ENCODE measurements around the gene SLC25A44. TPM values are rescaled to one million over a fixed set of nuclear protein-coding genes. Genes with fewer than 3 reads are reported as not detected.

SLC25A44 gene
- total RNA-seq (10 to 100 TPM; 19.2 to 29.1 TPM), polyA plus RNA-seq (ENCODE audit: insufficient read length in 6 of 6) (10 to 100 TPM; 14.3 to 19.9 (median 18.5) TPM)
- long read RNA-seq, donor 1, full-length matches to known transcripts, result 5 of 5 reads
- long read RNA-seq, donor 1, partial matches to known transcripts, result 0 of 5 reads
- long read RNA-seq, donor 1, other reads (novel, unspliced or antisense), result 0 of 5 reads
- long read RNA-seq, donor 2, full-length matches to known transcripts, result 2 of 2 reads
- long read RNA-seq, donor 2, partial matches to known transcripts, result 0 of 2 reads
- long read RNA-seq, donor 2, other reads (novel, unspliced or antisense), result 0 of 2 reads
- long read RNA-seq, donor 3, full-length matches to known transcripts, result 5 of 5 reads
- long read RNA-seq, donor 3, partial matches to known transcripts, result 0 of 5 reads
- long read RNA-seq, donor 3, other reads (novel, unspliced or antisense), result 0 of 5 reads
- long read RNA-seq, donor 4, result 0 reads
- long read RNA-seq, donor 5, full-length matches to known transcripts, result 1 of 1 reads
- long read RNA-seq, donor 5, partial matches to known transcripts, result 0 of 1 reads
- long read RNA-seq, donor 5, other reads (novel, unspliced or antisense), result 0 of 1 reads
- long read RNA-seq, donor 6, partial matches to known transcripts, result 0 of 4 reads
- long read RNA-seq, donor 6, other reads (novel, unspliced or antisense), result 0 of 4 reads
- long read RNA-seq, donor 7, full-length matches to known transcripts, result 3 of 3 reads
- long read RNA-seq, donor 7, partial matches to known transcripts, result 0 of 3 reads
- long read RNA-seq, donor 7, other reads (novel, unspliced or antisense), result 0 of 3 reads
- long read RNA-seq, donor 8, partial matches to known transcripts, result 0 of 3 reads
- long read RNA-seq, donor 8, other reads (novel, unspliced or antisense), result 0 of 3 reads
- long read RNA-seq, donor 9, result 0 reads
- long read RNA-seq, donor 10, partial matches to known transcripts, result 0 of 3 reads
- long read RNA-seq, donor 10, other reads (novel, unspliced or antisense), result 1 of 3 reads
- long read RNA-seq, donor 11, full-length matches to known transcripts, result 7 of 7 reads
- long read RNA-seq, donor 11, partial matches to known transcripts, result 0 of 7 reads
- long read RNA-seq, donor 11, other reads (novel, unspliced or antisense), result 0 of 7 reads
- long read RNA-seq, donor 12, partial matches to known transcripts, result 0 of 2 reads
- long read RNA-seq, donor 12, other reads (novel, unspliced or antisense), result 0 of 2 reads

DNA sequence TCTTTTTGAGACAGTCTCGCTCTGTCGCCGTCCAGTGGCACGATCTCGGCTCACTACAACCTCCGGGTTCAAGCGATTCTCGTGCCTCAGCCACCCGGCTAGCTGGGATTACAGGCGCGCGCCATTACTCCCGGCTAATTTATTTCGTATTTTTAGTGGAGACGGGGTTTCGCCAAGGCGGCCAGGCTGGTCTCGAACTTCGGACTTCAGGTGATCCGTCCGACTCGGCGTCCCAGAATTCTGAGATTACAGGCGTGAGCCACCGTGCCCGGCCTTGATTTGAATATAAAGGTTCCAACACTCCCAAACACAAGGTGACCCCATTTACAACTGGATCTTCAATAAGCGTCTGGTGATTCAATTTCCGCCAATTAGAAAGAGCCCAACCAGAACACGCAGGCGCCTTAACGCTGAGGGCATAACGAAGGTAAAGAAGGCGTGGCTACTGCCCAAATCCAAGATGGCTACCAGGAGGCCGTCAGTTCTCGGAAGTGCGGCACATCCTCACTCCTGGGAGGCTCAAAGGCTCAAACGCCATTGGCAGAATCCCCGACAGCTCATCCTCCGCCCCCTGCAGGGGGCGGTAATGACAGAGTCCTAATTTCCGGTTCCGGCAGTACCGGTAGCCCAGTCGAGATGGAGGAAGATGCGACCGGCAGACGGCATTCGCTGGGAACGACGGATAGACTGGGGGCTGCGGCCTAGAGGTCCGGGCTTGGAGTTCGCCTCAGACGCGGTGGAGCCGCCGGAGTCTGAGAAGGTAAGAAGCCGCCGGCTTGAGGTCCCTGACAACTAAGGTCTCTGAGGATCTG, at the start of gene SLC25A44:
Gene SLC25A44, plus strand, starts transcription at position 617 of the 812 bp plus-strand sequence. CDS start 5,744 bp downstream, outside the sequence.
- intact Hi-C loops (cut with DNase I), result no loop called here
- TF ChIP-seq, protein P1, sequence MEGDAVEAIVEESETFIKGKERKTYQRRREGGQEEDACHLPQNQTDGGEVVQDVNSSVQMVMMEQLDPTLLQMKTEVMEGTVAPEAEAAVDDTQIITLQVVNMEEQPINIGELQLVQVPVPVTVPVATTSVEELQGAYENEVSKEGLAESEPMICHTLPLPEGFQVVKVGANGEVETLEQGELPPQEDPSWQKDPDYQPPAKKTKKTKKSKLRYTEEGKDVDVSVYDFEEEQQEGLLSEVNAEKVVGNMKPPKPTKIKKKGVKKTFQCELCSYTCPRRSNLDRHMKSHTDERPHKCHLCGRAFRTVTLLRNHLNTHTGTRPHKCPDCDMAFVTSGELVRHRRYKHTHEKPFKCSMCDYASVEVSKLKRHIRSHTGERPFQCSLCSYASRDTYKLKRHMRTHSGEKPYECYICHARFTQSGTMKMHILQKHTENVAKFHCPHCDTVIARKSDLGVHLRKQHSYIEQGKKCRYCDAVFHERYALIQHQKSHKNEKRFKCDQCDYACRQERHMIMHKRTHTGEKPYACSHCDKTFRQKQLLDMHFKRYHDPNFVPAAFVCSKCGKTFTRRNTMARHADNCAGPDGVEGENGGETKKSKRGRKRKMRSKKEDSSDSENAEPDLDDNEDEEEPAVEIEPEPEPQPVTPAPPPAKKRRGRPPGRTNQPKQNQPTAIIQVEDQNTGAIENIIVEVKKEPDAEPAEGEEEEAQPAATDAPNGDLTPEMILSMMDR (IDR thresholded peaks at IDR 0.05), result peak; percentile 48 to 69
- Histone ChIP-seq H3K27me3 (no peaks in the 10 kb centered on the region), H3K4me1 (peaks cover 5 to 56% of the 10 kb centered on the region in 2 donors), H3K9me3 (no peaks in the 10 kb centered on the region), H3K4me3 (peak within 1 kb of the TSS; percentile 92 to 95), H3K36me3 (peaks cover 0 to 18% of the 10 kb centered on the region in 2 donors), H3K27ac (peak within 1 kb of the TSS; percentile 84 to 89)
- DNase-seq, result peak; percentile 93 to 99 (median 98)
- ATAC-seq, result peak; percentile 98

GRCh38 chr1:156144742-156145141, 49.2 kb upstream of the SLC25A44 start:
- DNase-seq, result no peak
- Histone ChIP-seq H3K4me3 (no peak overlapping the region), H3K27me3 (peaks cover 0 to 4% of the 10 kb centered on the region in 2 donors), H3K27ac (no peak overlapping the region), H3K4me1 (peaks cover 10 to 40% of the 10 kb centered on the region in 2 donors), H3K36me3 (peaks cover 0 to 1% of the 10 kb centered on the region in 2 donors), H3K9me3 (no peaks in the 10 kb centered on the region)
- no peak for ATAC-seq
- intact Hi-C loops (cut with DNase I), result loop anchor here in 1 of 2 donors (5.0 kb wide), 1 partner anchor 78 kb away; no protein-coding TSS in a partner anchor
- TF ChIP-seq, protein P1 (IDR thresholded peaks at IDR 0.05), result no peak

DNA sequence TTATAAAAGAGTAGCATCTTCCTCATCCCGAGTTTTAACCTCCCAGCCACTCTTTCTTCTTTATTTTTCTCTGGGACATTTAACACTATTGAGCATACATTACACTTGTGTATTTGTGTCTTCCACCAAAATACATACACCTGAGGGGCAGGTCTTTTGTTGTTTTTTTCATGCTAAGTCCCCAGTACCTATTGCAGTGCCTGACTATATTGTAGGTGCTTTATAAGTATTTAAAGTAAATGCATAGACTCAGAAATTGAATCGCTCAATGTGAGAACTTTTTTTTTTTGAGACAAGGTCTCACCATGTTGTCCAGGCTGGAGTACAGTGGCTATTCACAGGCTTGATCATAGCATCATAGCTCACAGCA, 48.3 kb upstream of the SLC25A44 start:
- no peaks in the 10 kb centered on the region for H3K36me3 ChIP-seq
- peaks cover 0 to 11% of the 10 kb centered on the region in 2 donors for H3K27me3 ChIP-seq
- DNase-seq (no peak), ATAC-seq (no peak)
- TF ChIP-seq, protein P1 (IDR thresholded peaks at IDR 0.05), result no peak
- H3K27ac ChIP-seq, result no peak overlapping the region
- H3K4me1 ChIP-seq, result peaks cover 10 to 48% of the 10 kb centered on the region in 2 donors
- intact Hi-C loops (cut with DNase I), result loop anchor here in 1 of 2 donors (5.0 kb wide), 1 partner anchor 77 kb away; no protein-coding TSS in a partner anchor
- no peaks in the 10 kb centered on the region for H3K9me3 ChIP-seq
- no peak overlapping the region for H3K4me3 ChIP-seq

DNA sequence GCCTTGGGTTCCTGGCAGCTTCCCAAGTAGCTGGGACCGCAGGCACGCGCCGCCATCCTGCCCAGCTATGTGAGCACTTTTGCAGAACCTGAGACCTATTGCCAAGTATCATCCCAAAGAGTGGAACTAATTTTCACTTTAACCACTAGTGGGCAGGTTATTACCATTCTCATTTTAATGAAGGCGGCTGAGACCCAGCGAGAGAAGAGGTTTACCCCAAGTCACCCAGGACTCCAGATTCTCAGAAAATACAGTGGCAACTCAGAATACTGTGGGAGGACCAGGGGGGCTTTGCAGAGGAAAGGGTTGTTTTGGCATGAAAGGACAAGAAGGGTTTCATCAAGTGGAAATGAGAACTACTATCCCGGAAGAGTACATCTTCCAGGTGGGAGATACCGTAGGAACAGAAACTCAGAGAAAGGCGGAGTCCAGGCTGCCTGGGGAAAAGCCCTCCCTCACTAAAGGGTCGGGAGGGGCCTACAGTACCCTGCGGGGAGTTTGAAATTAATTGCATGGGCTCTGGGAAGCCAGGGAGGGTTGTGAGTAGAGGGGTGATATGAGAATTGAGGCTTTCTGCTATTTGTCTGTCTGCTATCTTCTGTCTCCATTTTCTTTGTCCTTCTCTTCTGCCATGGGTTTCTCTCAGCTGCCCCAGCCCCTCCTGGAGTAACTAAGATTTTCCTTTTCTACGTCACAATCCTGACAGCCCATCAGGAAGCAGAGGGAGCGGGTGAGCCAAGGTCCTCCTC, 47.7 kb upstream of the SLC25A44 start:
- Histone ChIP-seq H3K36me3 (no peaks in the 10 kb centered on the region), H3K27me3 (peaks cover 0 to 11% of the 10 kb centered on the region in 2 donors), H3K4me1 (peaks cover 10 to 53% of the 10 kb centered on the region in 2 donors), H3K4me3 (no peak overlapping the region), H3K27ac (peak overlapping the region in 1 of 2 donors; percentile 91), H3K9me3 (no peaks in the 10 kb centered on the region)
- TF ChIP-seq, protein P1 (IDR thresholded peaks at IDR 0.05), result peak; percentile 42 to 72
- intact Hi-C loops (cut with DNase I), result loop anchor here in 1 of 2 donors (5.0 kb wide), 1 partner anchor 76 kb away; no protein-coding TSS in a partner anchor
- DNase-seq (peak; percentile 63 to 88 (median 79)), ATAC-seq (peak; percentile 80)
